ELR (cell line): ENCODE data around the gene NUP214.
"Not testable (repeated sequence)": the region's sequence is repeated elsewhere in the genome, so short reads cannot be mapped to it uniquely, and the experiment has no call there.

Experiments used
- DNase-seq: peaks from one replicate; pipeline ENCODE4 v3.0.0-alpha.2; 2015; ENCODE audit warnings: low read depth

Gene NUP214

DNA sequence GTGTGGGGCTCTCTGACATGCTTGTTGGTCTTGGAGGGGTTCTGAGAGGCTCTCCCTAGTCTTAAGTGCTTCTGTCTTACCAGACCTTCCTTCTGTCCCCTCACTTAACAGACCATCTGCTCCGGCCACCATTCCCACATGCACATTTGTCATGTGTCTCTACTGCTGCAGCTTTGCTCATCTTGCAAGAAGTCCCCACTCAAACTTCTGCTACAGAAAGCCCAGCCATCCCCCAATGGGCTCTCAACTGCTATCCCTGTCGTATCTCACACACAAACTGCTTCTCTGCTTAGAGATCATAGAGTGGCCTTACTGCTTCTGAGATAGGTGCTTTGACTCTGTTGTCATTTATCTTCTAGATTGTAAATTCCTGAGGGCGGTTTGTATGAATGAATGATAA, 69.4 kb downstream of the NUP214 start:
- no peak for DNase-seq

DNA sequence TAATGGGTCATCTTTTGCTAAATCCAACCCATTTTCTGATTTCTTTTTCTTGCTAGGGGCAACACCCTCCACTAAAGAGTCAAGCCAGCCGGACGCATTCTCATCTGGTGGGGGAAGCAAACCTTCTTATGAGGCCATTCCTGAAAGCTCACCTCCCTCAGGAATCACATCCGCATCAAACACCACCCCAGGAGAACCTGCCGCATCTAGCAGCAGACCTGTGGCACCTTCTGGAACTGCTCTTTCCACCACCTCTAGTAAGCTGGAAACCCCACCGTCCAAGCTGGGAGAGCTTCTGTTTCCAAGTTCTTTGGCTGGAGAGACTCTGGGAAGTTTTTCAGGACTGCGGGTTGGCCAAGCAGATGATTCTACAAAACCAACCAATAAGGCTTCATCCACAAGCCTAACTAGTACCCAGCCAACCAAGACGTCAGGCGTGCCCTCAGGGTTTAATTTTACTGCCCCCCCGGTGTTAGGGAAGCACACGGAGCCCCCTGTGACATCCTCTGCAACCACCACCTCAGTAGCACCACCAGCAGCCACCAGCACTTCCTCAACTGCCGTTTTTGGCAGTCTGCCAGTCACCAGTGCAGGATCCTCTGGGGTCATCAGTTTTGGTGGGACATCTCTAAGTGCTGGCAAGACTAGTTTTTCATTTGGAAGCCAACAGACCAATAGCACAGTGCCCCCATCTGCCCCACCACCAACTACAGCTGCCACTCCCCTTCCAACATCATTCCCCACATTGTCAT, 72.0 kb downstream of the NUP214 start:
- no peak for DNase-seq

DNA sequence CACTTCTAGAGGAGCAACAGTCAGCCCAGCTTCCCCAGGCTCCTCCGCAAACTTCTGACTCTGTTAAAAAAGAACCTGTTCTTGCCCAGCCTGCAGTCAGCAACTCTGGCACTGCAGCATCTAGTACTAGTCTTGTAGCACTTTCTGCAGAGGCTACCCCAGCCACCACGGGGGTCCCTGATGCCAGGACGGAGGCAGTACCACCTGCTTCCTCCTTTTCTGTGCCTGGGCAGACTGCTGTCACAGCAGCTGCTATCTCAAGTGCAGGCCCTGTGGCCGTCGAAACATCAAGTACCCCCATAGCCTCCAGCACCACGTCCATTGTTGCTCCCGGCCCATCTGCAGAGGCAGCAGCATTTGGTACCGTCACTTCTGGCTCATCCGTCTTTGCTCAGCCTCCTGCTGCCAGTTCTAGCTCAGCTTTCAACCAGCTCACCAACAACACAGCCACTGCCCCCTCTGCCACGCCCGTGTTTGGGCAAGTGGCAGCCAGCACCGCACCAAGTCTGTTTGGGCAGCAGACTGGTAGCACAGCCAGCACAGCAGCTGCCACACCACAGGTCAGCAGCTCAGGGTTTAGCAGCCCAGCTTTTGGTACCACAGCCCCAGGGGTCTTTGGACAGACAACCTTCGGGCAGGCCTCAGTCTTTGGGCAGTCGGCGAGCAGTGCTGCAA, 72.8 kb downstream of the NUP214 start:
- DNase-seq, result no peak

DNA sequence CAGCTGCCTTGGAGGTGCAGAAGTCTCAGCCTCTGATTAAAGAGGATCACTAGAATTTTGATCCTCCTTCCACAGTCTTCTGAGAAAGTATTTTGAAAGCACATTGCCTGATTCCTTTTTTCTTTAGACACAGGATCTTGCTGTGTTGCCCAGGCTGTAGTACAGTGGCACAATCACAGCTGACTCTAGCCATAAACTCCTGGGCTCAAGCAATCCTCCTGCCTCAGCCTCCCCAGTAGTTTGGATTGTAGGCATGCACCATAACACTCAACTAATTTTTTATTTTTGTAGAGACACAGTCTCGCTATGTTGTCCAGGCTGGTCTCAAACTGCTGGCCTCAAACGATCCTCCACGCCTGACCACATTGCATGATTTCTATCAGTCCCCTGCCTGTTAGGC, 76.5 kb downstream of the NUP214 start:
- no peak for DNase-seq

DNA sequence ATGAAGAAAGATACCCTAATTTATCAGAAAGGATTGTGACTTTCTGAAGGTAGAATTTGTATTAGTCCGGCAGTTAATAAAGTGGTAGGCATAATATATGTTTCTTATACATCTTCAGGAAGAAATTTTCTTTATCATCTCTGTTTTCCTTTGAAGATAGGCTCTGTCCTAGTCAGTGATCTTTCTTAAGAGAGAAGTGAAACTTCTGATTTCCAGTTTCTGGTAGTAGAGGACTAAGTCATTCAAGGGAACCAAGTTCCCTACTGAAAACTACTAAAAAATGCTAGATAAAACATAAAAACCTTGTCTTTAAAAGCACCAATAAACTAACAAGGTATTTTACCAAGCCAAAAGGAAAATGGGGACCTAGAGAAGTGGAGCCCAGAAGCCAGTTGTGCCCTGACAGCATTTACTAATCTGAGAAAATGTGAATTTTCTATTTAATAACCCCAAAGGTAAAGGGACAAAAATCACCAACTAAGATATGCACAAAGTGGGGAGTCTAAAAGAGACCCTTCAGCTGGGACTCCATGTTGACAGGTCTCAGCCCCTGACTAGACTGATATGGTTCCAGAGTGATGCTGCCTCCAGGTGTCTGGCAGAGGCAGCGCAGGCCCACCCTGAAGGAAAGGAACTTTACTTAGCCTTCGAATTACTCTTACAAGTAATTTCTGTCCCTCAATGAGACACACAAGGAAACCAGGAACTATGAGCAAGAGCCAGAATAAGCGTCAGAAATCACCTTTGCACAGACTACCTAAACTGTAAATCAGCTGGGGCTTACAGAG, 78.2 kb downstream of the NUP214 start:
- DNase-seq, result no peak

DNA sequence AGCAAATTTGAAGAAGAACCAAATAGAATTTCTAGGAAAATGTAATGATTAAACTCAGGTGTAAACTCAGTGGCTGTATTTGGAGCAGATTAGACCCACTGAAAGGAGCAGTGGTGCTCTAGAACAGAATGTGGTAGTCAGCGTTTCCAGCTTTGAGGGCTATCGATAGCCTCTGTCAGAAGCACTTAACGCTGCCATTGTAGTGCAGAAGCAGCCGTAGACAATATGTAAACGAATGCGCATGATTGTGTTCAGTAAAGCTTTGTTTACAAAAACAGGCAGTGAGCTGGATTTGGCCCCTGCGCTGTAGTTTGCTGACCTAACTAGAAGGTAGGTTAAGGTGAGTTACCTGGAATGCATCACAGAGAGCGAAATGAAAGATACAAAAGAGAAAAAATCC, 78.9 kb downstream of the NUP214 start:
- no peak for DNase-seq

DNA sequence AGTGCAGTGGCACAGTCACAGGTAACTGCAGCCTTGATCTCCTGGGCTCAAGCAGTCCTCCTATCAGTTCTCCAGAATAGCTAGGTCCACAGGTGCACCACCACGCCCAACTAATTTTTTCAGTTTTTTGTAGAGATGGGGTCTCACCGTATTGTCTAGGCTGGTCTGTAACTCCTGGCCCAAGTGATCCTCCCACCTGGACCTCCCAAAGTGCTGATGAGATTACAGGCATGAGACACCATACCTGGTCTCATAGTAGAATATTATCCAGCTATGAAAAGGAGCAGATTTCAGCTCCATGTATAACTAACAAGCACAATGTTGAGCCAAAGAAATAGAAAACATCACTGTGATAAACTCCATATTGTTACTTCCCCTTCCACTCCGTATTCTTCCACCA, 81.1 kb downstream of the NUP214 start:
- no peak for DNase-seq

DNA sequence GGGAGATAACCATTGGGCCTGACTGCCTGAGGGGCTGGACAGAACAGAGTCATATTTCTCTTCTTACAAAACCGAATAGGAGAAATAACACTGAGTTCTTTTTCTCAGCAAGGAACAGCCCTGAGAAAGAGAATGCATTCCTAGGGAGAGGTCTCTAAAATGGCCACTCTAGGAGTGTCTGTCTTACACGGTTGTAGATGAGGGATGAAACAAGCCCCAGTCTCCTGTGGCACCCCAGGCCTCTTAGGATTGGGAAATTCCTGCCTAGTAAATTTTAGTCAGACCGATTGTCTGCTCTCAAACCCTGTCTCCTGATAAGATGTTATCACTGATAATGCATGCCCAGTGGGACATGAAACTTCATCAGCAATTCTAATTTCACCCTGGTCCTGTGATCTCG, 86.5 kb downstream of the NUP214 start:
- not testable (repeated sequence) for DNase-seq

DNA sequence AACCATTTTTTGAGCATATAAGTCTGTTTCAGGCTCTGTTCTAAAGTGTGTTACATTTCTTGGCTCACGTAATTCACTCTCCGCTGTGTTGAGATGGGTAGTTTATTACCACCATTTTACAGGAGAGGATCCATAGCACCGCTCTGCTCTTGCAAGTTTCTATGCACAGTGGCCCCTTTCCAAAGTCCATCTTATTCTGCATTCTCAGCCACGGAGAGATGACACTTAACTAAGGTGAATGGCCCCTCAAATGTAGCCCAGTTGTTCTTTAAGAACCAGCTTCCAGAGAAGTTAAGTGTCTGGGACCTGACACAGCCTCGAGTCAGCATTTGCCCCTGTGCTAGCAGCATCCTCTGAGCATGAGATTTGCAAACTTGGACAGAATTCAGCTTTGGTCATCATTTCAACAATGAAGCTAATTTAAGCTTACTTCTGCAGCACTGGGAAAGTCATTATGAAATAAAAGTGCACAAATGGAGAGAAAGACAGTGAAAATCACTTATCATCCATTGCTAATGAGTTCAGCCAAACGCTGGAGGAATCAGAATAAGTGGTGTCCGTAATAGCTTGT, 89.0 kb downstream of the NUP214 start:
- DNase-seq, result no peak

DNA sequence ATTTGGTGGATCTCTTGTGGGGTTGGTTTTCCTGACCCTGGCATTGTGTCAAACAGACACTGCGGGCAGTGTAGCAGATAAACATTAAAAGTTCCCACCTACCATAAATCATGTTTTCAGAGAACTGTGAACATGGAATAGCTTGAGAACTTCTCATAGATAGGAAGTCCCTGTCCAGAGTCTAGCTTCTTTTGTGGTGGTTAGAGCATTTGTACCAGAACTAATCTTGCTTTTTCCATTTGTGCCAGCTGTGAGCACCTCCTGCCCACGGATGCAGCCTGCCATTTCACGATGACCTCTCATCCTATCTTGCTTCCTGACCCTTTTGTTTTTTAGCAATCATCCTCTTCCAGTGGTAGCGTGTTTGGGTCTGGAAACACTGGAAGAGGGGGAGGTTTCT, 89.5 kb downstream of the NUP214 start:
- DNase-seq, result no peak

DNA sequence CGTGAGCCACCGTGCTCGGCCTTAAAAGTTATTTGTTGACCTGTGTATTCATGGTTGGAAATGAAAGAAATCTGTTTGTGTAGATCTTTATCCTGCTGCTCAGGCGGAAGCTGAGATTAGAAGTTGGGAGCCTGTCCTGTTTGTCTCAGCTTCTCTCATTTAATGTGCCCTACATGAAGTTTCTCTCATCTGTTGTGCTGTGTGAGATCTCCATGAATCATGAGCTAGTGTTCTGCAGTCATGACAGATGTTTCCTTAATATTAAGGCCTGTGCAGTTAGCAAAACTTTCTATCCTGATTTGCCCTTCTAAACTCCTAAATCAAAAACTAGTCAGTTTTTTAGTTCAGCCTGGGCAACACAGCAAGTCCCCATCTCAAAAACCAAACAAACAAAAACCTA, 91.4 kb downstream of the NUP214 start:
- no peak for DNase-seq

DNA sequence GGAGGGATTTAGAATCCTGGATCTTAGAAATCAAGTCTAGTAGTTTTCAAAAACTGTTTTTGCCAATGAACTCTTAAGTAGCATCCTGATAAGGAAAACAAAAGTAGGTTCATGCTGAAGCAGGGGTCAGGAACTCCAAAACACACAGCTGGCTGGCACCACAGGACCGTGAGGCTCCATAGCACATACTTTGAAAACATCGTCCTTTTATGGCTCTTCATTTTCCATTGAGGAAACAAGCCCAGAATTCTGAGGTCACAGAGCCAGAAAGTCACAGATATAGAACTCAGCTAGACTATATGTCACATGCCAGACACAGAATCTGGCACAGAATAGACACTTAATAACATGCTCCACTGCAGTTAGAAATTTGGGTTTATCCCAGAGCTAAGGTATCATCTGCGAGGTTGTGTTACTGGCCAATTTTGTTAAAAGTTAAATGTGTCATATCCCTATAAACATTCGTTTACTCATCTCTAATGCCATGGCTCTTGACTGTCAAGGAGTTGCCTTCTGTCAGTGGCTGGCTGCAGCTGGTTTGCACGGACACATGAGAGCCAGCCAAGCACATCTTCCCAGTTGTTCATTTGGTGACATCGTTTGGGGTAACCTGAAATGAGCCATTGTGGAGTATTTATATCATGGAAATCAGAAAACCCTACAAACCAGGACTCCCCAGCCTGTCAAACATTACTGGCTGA, 92.1 kb downstream of the NUP214 start:
- no peak for DNase-seq

DNA sequence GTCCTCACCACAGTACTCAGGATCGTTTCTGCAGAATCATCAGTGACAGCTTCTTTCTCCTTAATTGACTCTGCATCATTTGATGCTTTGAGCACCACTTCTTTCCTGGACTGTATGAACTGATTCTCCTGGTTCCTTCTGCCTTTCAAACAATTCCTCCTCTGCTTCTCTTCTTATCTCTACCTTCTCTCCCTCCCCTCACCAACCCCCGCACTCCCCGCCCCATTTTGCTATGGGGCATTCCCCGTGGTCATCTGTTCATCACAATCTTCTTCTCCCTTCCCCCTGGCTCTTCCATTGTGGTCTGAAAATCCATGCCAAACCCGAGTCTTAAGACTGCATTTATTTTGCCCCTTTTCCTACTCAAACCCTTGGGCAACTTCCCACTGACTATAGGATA, 93.0 kb downstream of the NUP214 start:
- no peak for DNase-seq

DNA sequence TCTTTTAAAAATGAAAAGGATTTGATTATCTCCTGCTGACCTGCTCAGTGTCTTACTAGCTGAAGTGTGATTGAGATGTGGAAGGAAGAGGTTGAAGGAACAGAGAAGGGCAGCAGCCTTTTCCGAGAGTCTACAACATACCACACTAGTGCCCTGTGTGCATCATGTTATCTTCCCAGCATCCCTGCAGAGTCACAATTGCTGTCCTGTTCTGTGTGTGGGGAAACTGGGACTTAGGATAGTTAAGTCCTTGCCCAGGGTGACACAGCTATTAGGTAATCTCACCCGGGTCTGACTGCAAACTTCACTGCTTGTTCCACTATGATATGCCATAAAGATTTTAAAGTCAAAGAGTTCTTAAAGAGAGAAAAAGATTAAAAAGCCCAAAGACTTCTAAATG, 95.1 kb downstream of the NUP214 start:
- DNase-seq, result no peak

DNA sequence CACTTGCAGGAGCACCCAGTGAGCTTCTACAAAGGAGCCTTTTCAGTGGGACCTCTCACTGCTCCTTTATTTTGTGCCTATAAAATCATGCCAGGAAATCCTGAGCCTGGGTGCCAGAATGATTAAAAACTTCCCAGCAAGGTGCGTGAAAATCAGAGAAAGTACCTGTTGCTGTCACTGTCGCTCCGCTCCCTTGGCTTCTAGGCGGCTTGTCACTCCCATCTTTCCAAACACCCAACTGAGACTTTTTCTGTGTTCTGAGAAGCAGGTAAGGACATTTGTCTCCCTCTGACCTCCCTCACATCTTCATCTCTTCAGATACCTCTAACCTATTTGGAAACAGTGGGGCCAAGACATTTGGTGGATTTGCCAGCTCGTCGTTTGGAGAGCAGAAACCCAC, 97.1 kb downstream of the NUP214 start:
- no peak for DNase-seq

DNA sequence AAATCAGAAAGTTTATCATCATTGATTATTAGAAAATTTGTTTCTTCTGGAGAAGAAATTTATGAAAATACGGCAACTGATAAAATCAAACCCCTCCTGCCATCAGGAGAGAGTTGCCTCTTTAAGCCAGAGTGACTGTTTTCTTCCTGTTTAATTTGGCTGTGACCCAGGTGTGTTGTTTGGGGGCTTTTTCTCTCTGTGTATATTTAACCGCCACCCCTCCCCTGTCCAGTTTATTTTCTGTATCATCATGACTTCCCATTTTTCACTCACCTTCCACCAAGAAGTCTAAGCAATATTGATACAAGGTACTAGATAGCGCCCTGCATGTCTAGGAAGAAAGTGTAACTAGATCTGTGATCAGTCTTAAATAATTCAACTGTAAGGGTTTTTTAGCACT, 100.8 kb downstream of the NUP214 start:
- DNase-seq, result no peak

DNA sequence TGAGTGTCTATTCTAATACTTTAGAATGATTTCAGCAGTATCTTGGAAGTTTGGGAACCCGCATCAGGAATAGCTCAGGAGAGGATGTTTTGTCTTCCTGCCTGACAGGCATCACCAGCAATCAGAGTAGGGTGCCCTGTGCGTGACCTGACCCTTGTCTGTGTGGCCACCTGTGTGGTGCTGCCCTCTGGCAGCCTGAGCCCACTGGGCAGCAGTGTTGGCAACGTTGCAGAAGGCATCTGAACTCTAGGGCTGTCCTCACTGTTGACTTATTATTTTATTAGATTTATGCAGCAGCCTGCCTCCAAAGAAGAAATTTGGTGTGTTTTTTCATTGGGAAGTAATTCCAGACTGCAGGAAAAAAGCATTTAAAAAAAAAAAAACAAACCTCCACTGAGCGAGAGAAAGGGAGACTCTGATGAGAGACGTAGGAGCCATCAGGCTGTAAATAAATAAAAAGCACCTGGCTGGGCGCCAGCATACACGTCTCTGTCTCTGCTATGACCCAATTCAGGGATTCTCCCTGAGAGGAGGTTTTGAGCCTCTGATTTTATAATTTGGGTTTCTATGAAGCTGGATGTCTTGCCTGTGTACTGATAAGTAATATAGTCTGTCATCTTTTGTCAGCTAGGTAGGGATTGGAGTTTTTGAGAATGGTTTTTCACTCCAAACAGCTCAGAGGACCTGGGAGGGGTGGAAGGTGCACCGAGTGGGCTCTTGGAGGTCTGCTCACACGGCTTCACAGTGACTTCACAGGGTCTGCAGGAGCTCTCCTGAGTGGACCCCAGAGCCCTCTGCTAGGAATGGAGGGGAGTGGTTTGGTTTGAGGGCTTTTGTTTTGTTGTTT, 101.9 kb downstream of the NUP214 start:
- DNase-seq, result no peak

DNA sequence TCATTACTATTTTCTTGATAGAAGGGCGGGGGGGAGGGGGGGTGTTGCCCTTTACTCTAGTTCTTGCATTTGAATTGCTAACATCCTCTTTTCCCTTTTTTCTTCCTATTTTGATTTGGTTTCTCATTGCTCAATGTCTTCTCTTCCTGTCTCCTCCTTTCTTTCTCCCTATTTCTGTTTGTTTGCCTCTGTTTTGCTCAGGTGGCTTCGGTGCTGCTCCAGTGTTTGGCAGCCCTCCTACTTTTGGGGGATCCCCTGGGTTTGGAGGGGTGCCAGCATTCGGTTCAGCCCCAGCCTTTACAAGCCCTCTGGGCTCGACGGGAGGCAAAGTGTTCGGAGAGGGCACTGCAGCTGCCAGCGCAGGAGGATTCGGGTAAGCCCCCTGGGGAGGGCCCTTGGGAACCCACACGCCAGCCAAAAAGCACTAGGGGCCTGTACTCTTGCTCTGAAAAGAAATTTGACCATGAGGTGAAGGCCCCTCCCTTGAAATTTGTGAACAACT, 102.6 kb downstream of the NUP214 start:
- no peak for DNase-seq

DNA sequence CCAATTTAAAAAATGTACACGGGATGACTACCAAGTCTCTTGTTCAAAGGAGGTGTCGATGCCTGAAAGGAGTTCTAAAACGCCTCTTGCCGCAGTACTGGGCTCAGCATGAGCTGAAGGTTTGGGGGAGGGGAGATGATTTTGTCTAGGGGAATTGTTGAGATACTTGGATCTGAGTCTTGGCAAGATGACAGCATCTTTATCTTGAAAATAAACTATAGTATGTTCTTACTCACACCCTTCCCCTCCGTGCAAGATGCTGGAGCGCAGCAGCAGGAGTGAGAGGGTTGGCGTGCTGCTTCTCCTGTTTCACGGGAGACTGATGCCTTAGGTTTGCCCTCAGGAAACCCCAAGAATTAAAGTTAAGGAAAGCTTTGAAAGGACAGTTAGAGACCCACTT, 103.6 kb downstream of the NUP214 start:
- DNase-seq, result no peak

DNA sequence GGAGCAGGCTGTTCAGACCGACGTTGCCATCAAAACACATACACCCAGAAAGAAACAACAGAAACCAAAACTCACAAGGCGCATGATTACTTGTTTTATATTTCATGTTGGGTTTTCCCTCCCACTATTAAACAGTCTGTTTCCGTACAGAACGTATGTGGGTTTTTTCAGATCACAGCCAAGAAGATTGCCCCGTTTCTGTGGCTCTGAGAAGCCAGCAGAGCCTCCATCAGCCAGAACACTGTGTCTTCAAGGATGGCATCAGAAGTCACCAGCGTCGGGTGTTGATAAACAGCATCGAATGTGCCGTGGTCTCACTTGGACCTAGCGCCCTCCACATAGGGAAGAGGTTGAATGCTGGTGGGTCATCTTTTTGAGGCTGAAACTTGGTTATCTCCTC, 108.2 kb downstream of the NUP214 start:
- DNase-seq, result no peak

DNA sequence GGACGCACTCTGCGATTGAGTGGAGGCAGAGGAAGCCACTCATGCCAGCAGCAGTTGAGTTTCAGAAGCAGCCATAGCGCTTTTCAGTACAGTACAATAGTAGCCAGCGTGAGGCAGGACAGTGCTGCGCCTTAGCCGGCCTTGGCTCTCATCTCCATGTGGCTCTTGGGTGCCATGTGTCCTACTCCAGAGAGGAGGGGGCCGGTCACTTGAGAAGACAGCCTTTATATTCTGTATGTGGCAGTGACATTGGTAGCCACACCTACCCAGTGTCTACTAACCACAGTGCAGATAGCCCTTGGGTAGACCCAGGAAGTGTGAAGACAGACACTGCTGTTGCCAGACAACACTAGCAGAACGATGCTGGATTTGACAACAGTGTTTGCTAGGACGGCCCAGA, 108.6 kb downstream of the NUP214 start:
- DNase-seq, result no peak
